Stimulated activated CD4-positive, alpha-beta T cell treated with anti-CD3 and anti-CD28 coated beads, Interleukin-4, amount 100 ng/mL, for 48 hours (primary cell): ENCODE data around the gene PTPRK.

Experiments
- DNase-seq, 2 donors: peaks; one replicate each; pipeline ENCODE4 v3.0.0-alpha.2; 2020; ENCODE audit warnings: low read depth in 2 of 2

PTPRK gene

GRCh38 chr6:128515550-128516513 lies 4.6 kb downstream of the PTPRK start:
- no peak for DNase-seq

- no peak for DNase-seq
Measured at GRCh38 chr6:128513878-128514277, 6.5 kb downstream of the PTPRK start.

- DNase-seq, result no peak
Measured at GRCh38 chr6:128512296-128512695, 8.1 kb downstream of the PTPRK start.

GRCh38 chr6:128511506-128511905 lies 8.9 kb downstream of the PTPRK start:
- DNase-seq, result no peak

GRCh38 chr6:128509709-128510108 lies 10.7 kb downstream of the PTPRK start:
- no peak for DNase-seq

- no peak for DNase-seq
Measured at GRCh38 chr6:128508588-128509296, 11.7 kb downstream of the PTPRK start.

GRCh38 chr6:128507337-128508310 lies 12.8 kb downstream of the PTPRK start:
- no peak for DNase-seq

- no peak for DNase-seq
Measured at GRCh38 chr6:128505603-128506002, 14.8 kb downstream of the PTPRK start.

- no peak for DNase-seq
Measured at GRCh38 chr6:128504003-128504654, 16.3 kb downstream of the PTPRK start.

- DNase-seq, result no peak
Measured at GRCh38 chr6:128500749-128501600, 19.4 kb downstream of the PTPRK start.

GRCh38 chr6:128500014-128500413 lies 20.4 kb downstream of the PTPRK start:
- DNase-seq, result no peak

- DNase-seq, result no peak
Measured at GRCh38 chr6:128499079-128499731, 21.2 kb downstream of the PTPRK start.

GRCh38 chr6:128498234-128498633 lies 22.2 kb downstream of the PTPRK start:
- no peak for DNase-seq

GRCh38 chr6:128495536-128496333 lies 24.7 kb downstream of the PTPRK start:
- DNase-seq, result no peak

GRCh38 chr6:128494440-128494839 lies 26.0 kb downstream of the PTPRK start:
- no peak for DNase-seq

GRCh38 chr6:128493877-128494276 lies 26.5 kb downstream of the PTPRK start:
- no peak for DNase-seq

- DNase-seq, result no peak
Measured at GRCh38 chr6:128492386-128492785, 28.0 kb downstream of the PTPRK start.

- DNase-seq, result no peak
Measured at GRCh38 chr6:128491610-128492206, 28.7 kb downstream of the PTPRK start.
